A549 (cell line): ENCODE results near the gene NEBL. TPM values are rescaled to one million over a fixed set of nuclear protein-coding genes. Genes with fewer than 3 reads are reported as not detected.
A peak's percentile ranks its signal among the peaks of the same experiment; 100 is the strongest.

Experiments
- ATAC-seq, 2 experiments: fragments of 200-7000 bp in 1 of 2; fragments of >200 bp in 1 of 2; cut with Nextera tagmentation in 1 of 2; cut with Tn5 transposase in 1 of 2; 3 replicates each; pipeline versions ENCODE4 v1.8.0 to v1.9.1; 2018 to 2020; ENCODE audit warnings: mild to moderate bottlenecking in 1 of 2, moderate library complexity in 1 of 2
- CTCF ChIA-PET: fragments of 300-600 bp; sonication (Branson Sonifier 250); formaldehyde crosslinking; extraction: SDS; loops from one replicate; lab custom pipeline; 2021; ENCODE audit warnings: antibody characterized with exemption, inconsistent platforms; lab: Yijun Ruan, JAX
- POLR2A ChIA-PET: fragments of 350-600 bp; formaldehyde crosslinking; extraction: SDS; loops from one replicate; lab custom pipeline; 2021; ENCODE audit warnings: antibody characterized with exemption, inconsistent platforms; lab: Yijun Ruan, JAX
- DNase-seq, 2 experiments: peaks; one replicate each; pipeline versions ENCODE4 v3.0.0 to v3.0.0-alpha.2; 2011 to 2016; ENCODE audit warnings: low read depth in 1 of 2, low spot score in 1 of 2
- FAIRE-seq: peaks from 2 replicates; lab custom pipeline; 2011; peaks lifted over from hg19 to GRCh38; lab: Jason Lieb, UNC
- H3K27ac ChIP-seq, 2 experiments: fragments of >200 bp; sonication (Bioruptor Twin); formaldehyde crosslinking; 3 replicates each; pipeline ENCODE4 v1.5.1; 2016 to 2017
- H3K4me1 ChIP-seq: fragments of >200 bp; sonication (Bioruptor Twin); formaldehyde crosslinking; 3 replicates; pipeline ENCODE4 v1.6.1; 2016
- H3K4me2 ChIP-seq: fragments of >200 bp; sonication (Bioruptor Twin); formaldehyde crosslinking; 3 replicates; pipeline ENCODE4 v1.6.1; 2016
- H3K4me3 ChIP-seq: fragments of >200 bp; sonication (Bioruptor Twin); formaldehyde crosslinking; 3 replicates; pipeline ENCODE4 v1.5.1; 2016
- H3K9me3 ChIP-seq: fragments of >200 bp; sonication (Bioruptor Twin); formaldehyde crosslinking; 3 replicates; pipeline ENCODE4 v1.6.1; 2016
- ATOH8 ChIP-seq: fragments of 250-450 bp; sonication (Bioruptor Pico); IDR thresholded peaks from 2 replicates; pipeline ENCODE4 v1.5.0; 2020; ENCODE audit warnings: low read depth, mild to moderate bottlenecking, moderate library complexity
- BCL3 ChIP-seq: fragments of >200 bp; sonication (Bioruptor Twin); formaldehyde crosslinking; IDR thresholded peaks from 3 replicates; pipeline ENCODE4 v1.6.1; 2016
- CBX2 ChIP-seq: fragments of 200-600 bp; sonication (generic); IDR thresholded peaks from 2 replicates; pipeline ENCODE4 v1.6.1; 2016; ENCODE audit warnings: low read depth, mild to moderate bottlenecking, borderline replicate concordance
- CHD4 ChIP-seq: fragments of 200-600 bp; sonication (generic); IDR thresholded peaks from 2 replicates; pipeline ENCODE4 v1.6.1; 2016; ENCODE audit warnings: antibody characterized with exemption, mild to moderate bottlenecking, borderline replicate concordance
- E2F6 ChIP-seq: IDR thresholded peaks from 2 replicates; pipeline ENCODE4 v1.6.1; 2012; ENCODE audit warnings: low read depth, borderline replicate concordance
- ESRRA ChIP-seq: fragments of 150-350 bp; IDR thresholded peaks from 2 replicates; pipeline ENCODE4 v1.6.1; 2014; ENCODE audit warnings: mild to moderate bottlenecking, low read length, borderline replicate concordance
- GATA3 ChIP-seq: IDR thresholded peaks from 2 replicates; pipeline ENCODE4 v1.6.1; 2012; ENCODE audit warnings: borderline replicate concordance
- HDAC2 ChIP-seq: fragments of 200-600 bp; sonication (generic); IDR thresholded peaks from 2 replicates; pipeline ENCODE4 v1.6.1; 2016
- HOXA7 ChIP-seq: fragments of 250-450 bp; sonication (Bioruptor Pico); IDR thresholded peaks from 2 replicates; pipeline ENCODE4 v1.5.0; 2020; ENCODE audit warnings: mild to moderate bottlenecking, moderate library complexity
- HOXB13 ChIP-seq: fragments of 250-450 bp; sonication (Bioruptor Pico); IDR thresholded peaks from 2 replicates; pipeline ENCODE4 v1.5.0; 2020; ENCODE audit warnings: low read depth, mild to moderate bottlenecking, moderate library complexity
- JUN ChIP-seq, 2 experiments: fragments of >200 bp; sonication (Bioruptor Twin); formaldehyde crosslinking; IDR thresholded peaks; 2 replicates in 1 of 2; 3 replicates in 1 of 2; pipeline ENCODE4 v1.6.1; 2016 to 2017
- NFE2L2 ChIP-seq: fragments of 150-350 bp; conservative IDR thresholded peaks from 2 replicates; pipeline ENCODE4 v1.6.1; 2014; ENCODE audit warnings: low read length
- NPAS2 ChIP-seq: fragments of 250-450 bp; sonication (Bioruptor Pico); IDR thresholded peaks from 2 replicates; pipeline ENCODE4 v1.8.0; 2022; ENCODE audit warnings: mild to moderate bottlenecking, moderate library complexity, borderline replicate concordance
- PHF8 ChIP-seq: fragments of 200-600 bp; sonication (generic); IDR thresholded peaks from 2 replicates; pipeline ENCODE4 v1.6.1; 2016; ENCODE audit warnings: low read depth, mild to moderate bottlenecking, antibody characterized with exemption, moderate library complexity, borderline replicate concordance
- RAD21 ChIP-seq, 2 experiments: fragments of >200 bp in 1 of 2; sonication (Bioruptor Twin) in 1 of 2; formaldehyde crosslinking in 1 of 2; IDR thresholded peaks in 1 of 2; conservative IDR thresholded peaks in 1 of 2; 2 replicates in 1 of 2; 3 replicates in 1 of 2; pipeline ENCODE4 v1.6.1; 2012 to 2018; ENCODE audit warnings: inconsistent platforms in 1 of 2
- RCOR1 ChIP-seq: fragments of 150-350 bp; IDR thresholded peaks from 2 replicates; pipeline ENCODE4 v1.6.1; 2014; ENCODE audit warnings: antibody characterized with exemption, low read length, low read depth
- SMC3 ChIP-seq: fragments of >200 bp; sonication (Bioruptor Twin); formaldehyde crosslinking; IDR thresholded peaks from 3 replicates; pipeline ENCODE4 v1.6.1; 2018; ENCODE audit warnings: inconsistent platforms
- TP53 ChIP-seq: fragments of 250-450 bp; sonication (Bioruptor Pico); IDR thresholded peaks from 2 replicates; pipeline ENCODE4 v1.5.0; 2021; ENCODE audit warnings: mild to moderate bottlenecking, moderate library complexity
- ZSCAN20 ChIP-seq: fragments of 250-450 bp; sonication (Bioruptor Pico); IDR thresholded peaks from 2 replicates; pipeline ENCODE4 v1.8.0; 2022; ENCODE audit warnings: mild to moderate bottlenecking, moderate library complexity
- WGBS: methylation state at CpG from one replicate; pipeline ENCODE4 v1.1.6; 2017; ENCODE audit errors: missing lambda C conversion rate; 5-methylcytosine and 5-hydroxymethylcytosine counted together
- polyA plus RNA-seq, 4 experiments: library from polyadenylated mRNA; depleted of rRNA in 3 of 4; stranded (reverse); fragments of >200 nt; fragmentation: RNase III in 1 of 4; extraction: RNeasy Plus Mini Kit Qiagen cat#74134 plus additional on column Dnase treatment in 1 of 4; gene quantifications; 2 replicates in 3 of 4; 3 replicates in 1 of 4; pipeline ENCODE4 v1.2.3, GENCODE V29; 2011 to 2017
- TF ChIP-seq, protein P1 (sequence below): fragments of 150-350 bp; IDR thresholded peaks from 2 replicates; pipeline ENCODE4 v1.6.1; 2014; ENCODE audit warnings: low read depth, mild to moderate bottlenecking, low read length

NEBL gene
- polyA plus RNA-seq, 2 of the 4 experiments (the other 2 are of a cell fraction): 13.0 to 33.8 TPM

DNA sequence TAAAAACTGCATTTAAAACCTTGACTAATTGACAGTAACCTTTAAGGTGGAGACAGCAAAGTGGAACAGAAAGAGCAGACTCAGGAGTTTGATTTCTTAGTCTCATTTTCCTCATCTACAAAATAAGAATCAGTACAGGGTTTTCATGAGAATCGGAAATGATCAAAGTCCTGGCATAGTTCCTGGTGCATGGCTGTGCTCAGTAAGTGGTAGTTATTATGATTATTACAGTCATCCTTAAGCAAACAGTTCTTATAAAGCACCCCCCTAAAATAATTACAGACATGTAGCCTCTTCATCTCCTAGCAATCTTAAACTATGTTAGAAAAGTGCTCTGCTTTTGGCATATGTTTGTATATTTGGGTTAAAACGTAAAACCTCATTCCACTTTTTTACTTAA is 18.0 kb downstream of the NEBL start:
- Histone ChIP-seq H3K4me2 (no peak overlapping the region), H3K4me1 (peaks cover 8% of the 10 kb centered on the region; the same call in 1 of the 3 replicates), H3K9me3 (no peaks in the 10 kb centered on the region), H3K27ac (no peak overlapping the region), H3K4me3 (no peak overlapping the region)
- no peak for FAIRE-seq
- no peak for DNase-seq
- ATAC-seq: no peak
- POLR2A ChIA-PET: no interaction called here
- CTCF ChIA-PET: no interaction called here
- no peak for TF ChIP-seq ZSCAN20 (CRISPR knock-in tag)
- no peak for TF ChIP-seq TP53 (CRISPR knock-in tag)
- no peak for TF ChIP-seq RCOR1
- no peak for TF ChIP-seq E2F6
- TF ChIP-seq PHF8: no peak
- no peak for TF ChIP-seq ESRRA
- no peak for TF ChIP-seq HOXB13 (CRISPR knock-in tag)
- no peak for TF ChIP-seq GATA3
- 87% methylated on average over 2 of the region's 2 CpGs for WGBS

- no peak overlapping the region for H3K27ac ChIP-seq
- DNase-seq (peak in 1 of 2 experiments; percentile 4), ATAC-seq (no peak), FAIRE-seq (peak; percentile 68)
- POLR2A ChIA-PET: no interaction called here
- 77% methylated on average over 7 of the region's 7 CpGs for WGBS
- TF ChIP-seq TP53 (CRISPR knock-in tag) (no peak), NFE2L2 (no peak), NPAS2 (CRISPR knock-in tag) (no peak), ZSCAN20 (CRISPR knock-in tag) (no peak), CBX2 (no peak), HDAC2 (no peak), BCL3 (no peak), JUN (IDR thresholded peaks at IDR 0.05) (no peak), CHD4 (no peak), SMC3 (no peak), ATOH8 (CRISPR knock-in tag) (no peak), HOXA7 (CRISPR knock-in tag) (no peak), RAD21 (conservative IDR thresholded peaks at IDR 0.05 in 1 of 2, IDR thresholded peaks at IDR 0.05 in 1 of 2) (no peak)
- TF ChIP-seq, protein P1, sequence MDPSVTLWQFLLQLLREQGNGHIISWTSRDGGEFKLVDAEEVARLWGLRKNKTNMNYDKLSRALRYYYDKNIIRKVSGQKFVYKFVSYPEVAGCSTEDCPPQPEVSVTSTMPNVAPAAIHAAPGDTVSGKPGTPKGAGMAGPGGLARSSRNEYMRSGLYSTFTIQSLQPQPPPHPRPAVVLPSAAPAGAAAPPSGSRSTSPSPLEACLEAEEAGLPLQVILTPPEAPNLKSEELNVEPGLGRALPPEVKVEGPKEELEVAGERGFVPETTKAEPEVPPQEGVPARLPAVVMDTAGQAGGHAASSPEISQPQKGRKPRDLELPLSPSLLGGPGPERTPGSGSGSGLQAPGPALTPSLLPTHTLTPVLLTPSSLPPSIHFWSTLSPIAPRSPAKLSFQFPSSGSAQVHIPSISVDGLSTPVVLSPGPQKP: no peak
- TF ChIP-seq, all 56 proteins: peak for 0
- Histone ChIP-seq H3K4me3 (no peak overlapping the region), H3K4me2 (no peak overlapping the region), H3K4me1 (peaks cover 8% of the 10 kb centered on the region; the same call in 1 of the 3 replicates), H3K9me3 (no peaks in the 10 kb centered on the region)
- CTCF ChIA-PET: no interaction called here
Measured at GRCh38 chr10:20877986-20878983, 18.8 kb downstream of the NEBL start.
